OCI-LY1 (cell line): ENCODE measurements around the gene CALHM1.

ENCODE experiments used
- H2AFZ ChIP-seq: fragments of 200-600 bp; sonication (generic), shearing (Covaris generic); 2 replicates; pipeline ENCODE4 v1.6.0; 2014; ENCODE audit warnings: antibody characterized with exemption, mild to moderate bottlenecking, low read length
- H3F3A ChIP-seq: fragments of 200-600 bp; sonication (generic), shearing (Covaris generic); 2 replicates; pipeline ENCODE4 v1.6.0; 2014; ENCODE audit warnings: mild to moderate bottlenecking, antibody characterized with exemption, low read length, moderate library complexity; ENCODE audit not compliant: insufficient read depth
- H3K27ac ChIP-seq: fragments of 200-600 bp; sonication (generic); 2 replicates; pipeline ENCODE4 v1.5.1; 2014; ENCODE audit warnings: low read length, mixed run types, mild to moderate bottlenecking, low read depth; ENCODE audit not compliant: poor library complexity, severe bottlenecking
- H3K27me3 ChIP-seq: fragments of 200-600 bp; sonication (generic); 2 replicates; pipeline ENCODE4 v1.6.0; 2014; ENCODE audit warnings: antibody characterized with exemption, mild to moderate bottlenecking, low read length, moderate library complexity; ENCODE audit not compliant: insufficient read depth
- H3K36me3 ChIP-seq: fragments of 200-600 bp; sonication (generic); 2 replicates; pipeline ENCODE4 v1.6.1; 2014; ENCODE audit warnings: mild to moderate bottlenecking, antibody characterized with exemption, low read length, moderate library complexity, mixed read lengths; ENCODE audit not compliant: insufficient read depth
- H3K4me1 ChIP-seq: fragments of 200-600 bp; sonication (generic); 2 replicates; pipeline ENCODE4 v1.5.1; 2014; ENCODE audit warnings: mild to moderate bottlenecking, low read length, moderate library complexity; ENCODE audit not compliant: insufficient read depth, severe bottlenecking
- H3K4me2 ChIP-seq: fragments of 200-600 bp; sonication (generic), shearing (Covaris generic); 2 replicates; pipeline ENCODE4 v1.6.1; 2014; ENCODE audit warnings: low read length
- H3K4me3 ChIP-seq: fragments of 200-600 bp; sonication (generic); 2 replicates; pipeline ENCODE4 v1.5.1; 2014; ENCODE audit warnings: low read length, low read depth, mild to moderate bottlenecking, mixed read lengths; ENCODE audit not compliant: poor library complexity, severe bottlenecking
- H3K79me2 ChIP-seq: fragments of 200-600 bp; shearing (Covaris generic); 2 replicates; pipeline ENCODE4 v1.6.1; 2016; ENCODE audit warnings: mixed run types, low read length, mixed read lengths; ENCODE audit not compliant: insufficient read depth
- H3K9ac ChIP-seq: fragments of 200-600 bp; sonication (generic), shearing (Covaris generic); 2 replicates; pipeline ENCODE4 v1.6.1; 2014; ENCODE audit warnings: mild to moderate bottlenecking, low read length, mixed read lengths
- H3K9me2 ChIP-seq: fragments of 200-600 bp; sonication (generic), shearing (Covaris generic); 2 replicates; pipeline ENCODE4 v1.6.1; 2014; ENCODE audit warnings: low read depth, mild to moderate bottlenecking, low read length, mixed read lengths
- H3K9me3 ChIP-seq: fragments of 200-600 bp; shearing (Covaris generic); 2 replicates; pipeline ENCODE4 v1.6.1; 2014; ENCODE audit warnings: low read length, mixed read lengths
- H4K20me1 ChIP-seq: fragments of 200-600 bp; sonication (generic), shearing (Covaris generic); 2 replicates; pipeline ENCODE4 v1.6.0; 2016; ENCODE audit warnings: mild to moderate bottlenecking, low read length; ENCODE audit not compliant: insufficient read depth
- EZH2 ChIP-seq: fragments of 200-600 bp; sonication (generic), shearing (Covaris generic); IDR thresholded peaks from 2 replicates; pipeline ENCODE4 v1.8.0; 2017; ENCODE audit warnings: borderline replicate concordance, mixed run types, mild to moderate bottlenecking, antibody characterized with exemption, low read length, moderate library complexity, mixed read lengths
- TF ChIP-seq, protein P1 (sequence below): fragments of 200-600 bp; sonication (generic), shearing (Covaris generic); IDR thresholded peaks from 2 replicates; pipeline ENCODE4 v1.5.1; 2017; ENCODE audit warnings: mild to moderate bottlenecking, antibody characterized with exemption, low read length, moderate library complexity, mixed read lengths

Gene CALHM1

DNA sequence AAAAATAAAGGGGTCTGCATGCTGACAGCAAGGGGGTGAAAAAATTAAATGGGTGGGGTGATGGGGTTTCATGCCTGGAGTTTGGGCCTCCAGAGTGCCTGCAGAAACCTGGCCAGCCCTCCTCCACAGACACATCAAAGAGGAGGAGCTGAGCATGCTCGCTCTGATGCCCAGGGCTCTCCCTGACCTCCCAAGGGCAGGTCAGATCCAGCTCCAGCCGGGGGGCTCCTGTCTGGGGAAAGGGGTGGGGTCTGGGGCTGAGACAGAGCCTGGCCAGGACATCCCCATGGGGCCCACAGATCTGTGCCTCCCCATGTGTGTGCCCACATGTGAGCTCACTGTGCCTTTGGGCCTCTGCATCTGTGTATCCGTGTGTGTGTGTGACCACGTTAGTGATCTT lies 915 bp upstream of the CALHM1 start:
- no peaks in the 10 kb centered on the region for H3K79me2 ChIP-seq
- H2AFZ ChIP-seq, result no peak overlapping the region
- H3K36me3 ChIP-seq, result no peaks in the 10 kb centered on the region
- TF ChIP-seq, protein P1, sequence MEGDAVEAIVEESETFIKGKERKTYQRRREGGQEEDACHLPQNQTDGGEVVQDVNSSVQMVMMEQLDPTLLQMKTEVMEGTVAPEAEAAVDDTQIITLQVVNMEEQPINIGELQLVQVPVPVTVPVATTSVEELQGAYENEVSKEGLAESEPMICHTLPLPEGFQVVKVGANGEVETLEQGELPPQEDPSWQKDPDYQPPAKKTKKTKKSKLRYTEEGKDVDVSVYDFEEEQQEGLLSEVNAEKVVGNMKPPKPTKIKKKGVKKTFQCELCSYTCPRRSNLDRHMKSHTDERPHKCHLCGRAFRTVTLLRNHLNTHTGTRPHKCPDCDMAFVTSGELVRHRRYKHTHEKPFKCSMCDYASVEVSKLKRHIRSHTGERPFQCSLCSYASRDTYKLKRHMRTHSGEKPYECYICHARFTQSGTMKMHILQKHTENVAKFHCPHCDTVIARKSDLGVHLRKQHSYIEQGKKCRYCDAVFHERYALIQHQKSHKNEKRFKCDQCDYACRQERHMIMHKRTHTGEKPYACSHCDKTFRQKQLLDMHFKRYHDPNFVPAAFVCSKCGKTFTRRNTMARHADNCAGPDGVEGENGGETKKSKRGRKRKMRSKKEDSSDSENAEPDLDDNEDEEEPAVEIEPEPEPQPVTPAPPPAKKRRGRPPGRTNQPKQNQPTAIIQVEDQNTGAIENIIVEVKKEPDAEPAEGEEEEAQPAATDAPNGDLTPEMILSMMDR, result no peak
- TF ChIP-seq EZH2, result no peak
- no peak overlapping the region for H3K9ac ChIP-seq
- no peaks in the 10 kb centered on the region for H3K9me2 ChIP-seq
- H3K27ac ChIP-seq, result no peak overlapping the region
- no peaks in the 10 kb centered on the region for H3K27me3 ChIP-seq
- no peaks in the 10 kb centered on the region for H3K4me1 ChIP-seq
- H3K4me3 ChIP-seq, result no peak overlapping the region
- no peaks in the 10 kb centered on the region for H4K20me1 ChIP-seq
- no peak overlapping the region for H3K4me2 ChIP-seq
- H3F3A ChIP-seq, result no peaks in the 10 kb centered on the region
- no peaks in the 10 kb centered on the region for H3K9me3 ChIP-seq

DNA sequence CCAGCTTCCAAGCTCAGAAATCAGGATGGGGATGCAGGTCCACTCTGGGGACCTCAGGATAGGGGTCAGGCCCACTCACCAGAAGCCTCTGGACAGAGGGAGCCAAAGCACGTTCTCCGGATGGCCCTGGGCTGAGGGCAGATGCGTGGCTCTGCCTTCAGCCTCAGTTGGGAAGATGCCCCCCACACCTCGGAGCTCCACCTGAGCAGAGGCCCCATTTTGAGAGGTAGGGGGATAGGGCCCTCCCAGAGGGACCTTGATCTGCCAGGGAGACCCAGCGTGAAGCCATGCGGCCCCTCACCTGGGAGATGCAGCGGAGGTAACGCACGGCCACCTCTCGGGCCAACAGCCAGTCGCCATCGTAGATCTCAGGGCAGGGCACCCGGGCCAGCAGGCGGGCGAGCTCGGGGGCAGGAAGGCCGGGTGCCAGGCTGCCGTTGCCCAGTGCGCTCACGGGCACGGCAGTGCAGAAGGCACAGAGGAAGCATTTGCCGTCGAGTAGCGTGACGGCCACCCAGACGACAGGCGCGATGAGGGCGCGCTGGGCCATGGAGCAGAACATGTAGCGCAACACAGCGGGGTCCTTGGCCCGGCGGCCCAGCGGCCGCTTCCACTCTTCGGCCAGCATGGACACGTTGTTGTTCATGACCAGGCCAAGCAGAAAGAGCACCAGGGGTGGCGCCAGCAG lies 660 bp downstream of the CALHM1 start:
- Histone ChIP-seq H3K4me3 (no peak overlapping the region), H3K4me2 (no peak overlapping the region), H3K9me3 (no peaks in the 10 kb centered on the region), H3K79me2 (no peaks in the 10 kb centered on the region), H3F3A (no peaks in the 10 kb centered on the region; the same call in 1 of the 2 replicates), H4K20me1 (no peaks in the 10 kb centered on the region), H2AFZ (no peak overlapping the region), H3K27ac (no peak overlapping the region), H3K27me3 (no peaks in the 10 kb centered on the region), H3K9me2 (no peaks in the 10 kb centered on the region), H3K4me1 (no peaks in the 10 kb centered on the region), H3K9ac (no peak overlapping the region), H3K36me3 (no peaks in the 10 kb centered on the region)
- no peak for TF ChIP-seq EZH2
- TF ChIP-seq, protein P1, result no peak

DNA sequence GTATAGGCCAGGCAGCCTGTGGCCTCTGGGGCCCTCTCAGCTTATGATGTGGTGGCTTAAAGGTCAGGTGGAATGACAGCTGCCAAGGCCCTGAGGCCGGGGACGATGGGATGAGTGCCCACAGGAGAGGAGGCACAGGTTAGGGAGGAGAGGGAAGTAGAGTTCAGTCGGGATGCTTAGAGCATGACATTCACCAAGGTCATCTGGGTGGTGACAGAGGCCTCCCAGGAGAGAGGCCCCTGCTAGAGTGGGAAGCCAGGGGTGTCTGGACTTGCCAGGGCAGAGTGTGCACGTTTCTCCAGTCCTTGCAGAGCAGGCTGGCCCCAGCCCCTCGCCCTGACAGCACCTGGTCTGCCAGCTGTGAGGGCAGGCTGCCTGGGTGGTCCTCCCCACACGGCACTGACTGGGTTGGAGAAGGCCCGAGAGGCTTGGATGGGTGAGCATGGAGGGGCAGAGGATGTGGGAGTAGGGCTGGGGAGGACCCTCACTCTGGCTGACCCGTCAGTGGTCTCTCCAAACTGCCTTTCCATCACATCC lies 1.5 kb downstream of the CALHM1 start:
- H3K27ac ChIP-seq, result no peak overlapping the region
- H2AFZ ChIP-seq, result no peak overlapping the region
- H3K4me2 ChIP-seq, result no peak overlapping the region
- H3K27me3 ChIP-seq, result no peaks in the 10 kb centered on the region
- H3K4me1 ChIP-seq, result peaks cover 6% of the 10 kb centered on the region
- no peaks in the 10 kb centered on the region for H3K79me2 ChIP-seq
- H3K36me3 ChIP-seq, result no peaks in the 10 kb centered on the region
- no peaks in the 10 kb centered on the region for H3K9me3 ChIP-seq
- H3F3A ChIP-seq, result no peaks in the 10 kb centered on the region; the same call in 1 of the 2 replicates
- H3K4me3 ChIP-seq, result no peak overlapping the region
- no peak overlapping the region for H3K9ac ChIP-seq
- no peak for TF ChIP-seq EZH2
- TF ChIP-seq, protein P1, result no peak
- H3K9me2 ChIP-seq, result no peaks in the 10 kb centered on the region
- no peaks in the 10 kb centered on the region for H4K20me1 ChIP-seq
